ENCODE data around the gene KDM5A. TPM values are rescaled to one million over a fixed set of nuclear protein-coding genes. Genes with fewer than 3 reads are reported as not detected.
A peak's percentile ranks its signal among the peaks of the same experiment; 100 is the strongest.
"Not testable (repeated sequence)": the region's sequence is repeated elsewhere in the genome, so short reads cannot be mapped to it uniquely, and the experiment has no call there.

KDM5A gene
- total RNA-seq (100 to 1,000 TPM in 1 of 2 donors, 10 to 100 TPM in 1; 60.7 to 101 TPM), polyA plus RNA-seq (10 to 100 TPM in 1 of 2 donors, 1 to 10 TPM in 1; 6.2 to 11.6 TPM)
- long read RNA-seq, donor 1, partial matches to known transcripts: 10 of 10 reads
- long read RNA-seq, donor 1, other reads (novel, unspliced or antisense): 0 of 10 reads
- long read RNA-seq, donor 2, partial matches to known transcripts: 0 of 1 reads
- long read RNA-seq, donor 2, other reads (novel, unspliced or antisense): 0 of 1 reads
- long read RNA-seq, donor 3: 0 reads
- long read RNA-seq, donor 4: 0 reads
- long read RNA-seq, donor 5, partial matches to known transcripts: 35 of 37 reads
- long read RNA-seq, donor 5, other reads (novel, unspliced or antisense): 0 of 37 reads

DNA sequence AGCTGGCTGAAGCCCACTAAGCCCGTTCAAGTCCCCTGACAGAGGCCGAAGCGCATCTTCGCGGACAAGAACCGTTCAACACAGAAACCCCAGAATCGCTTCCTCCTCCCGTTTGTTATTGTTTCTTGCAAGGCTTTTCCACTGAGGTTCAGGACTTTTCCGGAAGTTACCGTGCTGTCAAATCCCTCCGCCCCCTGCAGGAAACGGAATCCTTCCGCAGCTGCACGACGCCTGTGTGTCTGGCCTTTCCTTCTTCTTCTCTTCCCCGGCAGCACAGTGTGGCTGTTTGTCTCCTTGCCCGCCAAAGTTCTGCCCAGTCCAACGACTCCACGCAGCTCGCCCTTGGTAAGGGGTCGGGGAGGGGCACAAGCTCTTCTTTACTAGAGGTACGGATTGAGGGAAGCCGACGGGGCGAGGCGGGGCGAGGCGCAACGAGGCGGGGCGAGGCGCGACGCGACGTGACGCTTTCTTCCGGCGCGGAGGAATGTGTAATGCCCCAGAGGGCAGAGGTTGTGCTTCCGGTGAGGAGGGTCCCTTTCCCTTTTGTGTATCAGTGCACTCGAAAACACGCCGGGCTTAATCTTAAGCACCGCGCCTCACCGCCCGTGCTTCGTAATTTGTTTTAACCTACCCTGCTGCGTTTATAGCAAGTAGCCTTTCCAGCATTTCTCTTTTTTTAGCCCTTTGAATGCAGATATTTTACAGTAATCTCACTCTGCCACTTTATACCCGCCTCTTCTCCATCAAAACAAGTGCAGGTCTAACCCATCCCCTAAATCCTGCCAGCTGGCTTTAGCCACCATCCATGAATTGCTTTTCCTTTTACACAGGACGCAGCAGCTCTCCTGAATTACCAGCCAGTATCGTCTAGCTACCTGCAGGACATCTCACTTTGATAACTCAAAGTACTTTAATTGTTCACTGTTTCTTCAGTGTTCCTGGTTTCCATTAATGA, at the start of gene KDM5A:
KDM5A (minus strand) TSS at position 179 of the 955 bp plus-strand sequence. CDS start 229 bp downstream, outside the sequence.
- Histone ChIP-seq H3K36me3 (ENCODE audit: control insufficient read depth in 4 of 4, insufficient read depth in 4 of 4, low read length in 4 of 4) (no peaks in the 10 kb centered on the region), H3K27me3 (ENCODE audit: control insufficient read depth in 3 of 3, insufficient read depth in 3 of 3, low read length in 2 of 3) (no peaks in the 10 kb centered on the region), H3K9me3 (ENCODE audit: control insufficient read depth in 4 of 4, insufficient read depth in 3 of 4, low read length in 3 of 4) (no peaks in the 10 kb centered on the region), H3K4me3 (peak within 1 kb of the TSS; percentile 85), H3K27ac (ENCODE audit: low read depth in 1 of 2, low read length in 1 of 2) (peak within 1 kb of the TSS; percentile 95 to 96), H3K9ac (ENCODE audit: insufficient read depth in 1 of 2, low read length in 2 of 2) (peak within 1 kb of the TSS; percentile 91 to 97), H3K4me1 (ENCODE audit: control insufficient read depth in 5 of 5, insufficient read depth in 5 of 5, low read length in 5 of 5) (peaks cover 0 to 33% (median 6%) of the 10 kb centered on the region in 5 donors)
- ATAC-seq (ENCODE audit: insufficient read depth, low FRiP score) (peak; percentile 97), DNase-seq (peak; percentile 96 to 98 (median 98))
- TF ChIP-seq, protein P1, sequence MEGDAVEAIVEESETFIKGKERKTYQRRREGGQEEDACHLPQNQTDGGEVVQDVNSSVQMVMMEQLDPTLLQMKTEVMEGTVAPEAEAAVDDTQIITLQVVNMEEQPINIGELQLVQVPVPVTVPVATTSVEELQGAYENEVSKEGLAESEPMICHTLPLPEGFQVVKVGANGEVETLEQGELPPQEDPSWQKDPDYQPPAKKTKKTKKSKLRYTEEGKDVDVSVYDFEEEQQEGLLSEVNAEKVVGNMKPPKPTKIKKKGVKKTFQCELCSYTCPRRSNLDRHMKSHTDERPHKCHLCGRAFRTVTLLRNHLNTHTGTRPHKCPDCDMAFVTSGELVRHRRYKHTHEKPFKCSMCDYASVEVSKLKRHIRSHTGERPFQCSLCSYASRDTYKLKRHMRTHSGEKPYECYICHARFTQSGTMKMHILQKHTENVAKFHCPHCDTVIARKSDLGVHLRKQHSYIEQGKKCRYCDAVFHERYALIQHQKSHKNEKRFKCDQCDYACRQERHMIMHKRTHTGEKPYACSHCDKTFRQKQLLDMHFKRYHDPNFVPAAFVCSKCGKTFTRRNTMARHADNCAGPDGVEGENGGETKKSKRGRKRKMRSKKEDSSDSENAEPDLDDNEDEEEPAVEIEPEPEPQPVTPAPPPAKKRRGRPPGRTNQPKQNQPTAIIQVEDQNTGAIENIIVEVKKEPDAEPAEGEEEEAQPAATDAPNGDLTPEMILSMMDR (IDR thresholded peaks at IDR 0.05; ENCODE audit: control extremely low read depth, extremely low read depth): no peak
- 2% methylated on average over 50 to 53 of the region's 53 CpGs for WGBS, 2 donors

GRCh38 chr12:435737-436136, 46.6 kb upstream of the KDM5A start:
- H3K4me3 ChIP-seq; H3K27ac ChIP-seq (ENCODE audit: low read depth in 1 of 2, low read length in 1 of 2); ATAC-seq (ENCODE audit: insufficient read depth, low FRiP score); H3K9ac ChIP-seq (ENCODE audit: insufficient read depth in 1 of 2, low read length in 2 of 2); H3K27me3 ChIP-seq (ENCODE audit: control insufficient read depth in 3 of 3, insufficient read depth in 3 of 3, low read length in 2 of 3); DNase-seq; H3K4me1 ChIP-seq (ENCODE audit: control insufficient read depth in 5 of 5, insufficient read depth in 5 of 5, low read length in 5 of 5); H3K9me3 ChIP-seq (ENCODE audit: control insufficient read depth in 4 of 4, insufficient read depth in 3 of 4, low read length in 3 of 4): not testable (repeated sequence)
- H3K36me3 ChIP-seq (ENCODE audit: control insufficient read depth in 4 of 4, insufficient read depth in 4 of 4, low read length in 4 of 4): peaks cover 10 to 19% (median 15%) of the 10 kb centered on the region in 4 donors
- WGBS, 2 donors: 95 to 98% methylated on average over 2 of the region's 2 CpGs

DNA sequence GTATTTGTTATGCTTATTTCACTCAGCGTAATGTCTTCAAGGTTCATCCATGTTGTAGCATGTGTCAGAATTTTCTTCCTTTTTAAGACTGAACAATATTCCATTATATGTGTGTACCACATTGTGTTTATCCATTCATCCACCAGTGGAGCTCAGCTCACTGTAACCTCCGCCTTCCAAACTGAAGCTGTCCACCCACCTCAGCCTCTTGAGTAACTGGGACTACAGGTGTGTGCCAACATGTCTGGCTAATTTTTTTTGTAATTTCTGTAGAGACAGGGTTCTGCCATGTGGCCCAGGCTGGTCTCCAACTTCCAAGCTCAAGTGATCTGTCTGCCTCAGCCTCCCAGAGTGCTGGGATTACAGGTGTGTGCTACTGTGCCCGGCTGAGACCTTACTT, 33.4 kb upstream of the KDM5A start:
- TF ChIP-seq, protein P1 (IDR thresholded peaks at IDR 0.05; ENCODE audit: control extremely low read depth, extremely low read depth): no peak
- Histone ChIP-seq H3K27me3 (ENCODE audit: control insufficient read depth in 3 of 3, insufficient read depth in 3 of 3, low read length in 2 of 3) (no peaks in the 10 kb centered on the region), H3K9me3 (ENCODE audit: control insufficient read depth in 4 of 4, insufficient read depth in 3 of 4, low read length in 3 of 4) (no peaks in the 10 kb centered on the region), H3K36me3 (ENCODE audit: control insufficient read depth in 4 of 4, insufficient read depth in 4 of 4, low read length in 4 of 4) (peaks cover 9 to 22% (median 19%) of the 10 kb centered on the region in 4 donors), H3K4me3 (no peak overlapping the region), H3K9ac (ENCODE audit: insufficient read depth in 1 of 2, low read length in 2 of 2) (no peak overlapping the region), H3K27ac (ENCODE audit: low read depth in 1 of 2, low read length in 1 of 2) (no peak overlapping the region), H3K4me1 (ENCODE audit: control insufficient read depth in 5 of 5, insufficient read depth in 5 of 5, low read length in 5 of 5) (no peaks in the 10 kb centered on the region)
- no peak for ATAC-seq (ENCODE audit: insufficient read depth, low FRiP score)
- WGBS, 2 donors: 94 to 95% methylated on average over 3 of the region's 3 CpGs
- no peak for DNase-seq

DNA sequence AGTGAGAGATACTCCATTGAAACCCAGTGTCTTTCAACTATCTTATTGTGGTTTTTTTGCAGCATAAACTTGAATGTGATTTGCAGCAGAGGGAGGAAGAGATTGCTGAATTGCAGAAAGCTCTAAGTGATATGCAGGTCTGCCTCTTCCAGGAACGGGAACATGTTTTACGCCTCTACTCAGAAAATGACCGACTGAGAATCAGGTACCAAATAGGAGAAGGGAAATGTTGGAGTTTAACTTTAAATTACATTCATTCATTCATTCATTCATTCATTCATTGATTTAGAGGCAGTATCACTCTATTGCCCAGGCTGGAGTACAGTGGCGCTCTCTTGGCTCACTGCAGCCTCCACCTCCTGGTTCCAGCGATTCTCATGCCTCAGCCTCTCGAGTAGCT, 29.3 kb upstream of the KDM5A start:
- no peak overlapping the region for H3K27ac ChIP-seq (ENCODE audit: low read depth in 1 of 2, low read length in 1 of 2)
- H3K9me3 ChIP-seq (ENCODE audit: control insufficient read depth in 4 of 4, insufficient read depth in 3 of 4, low read length in 3 of 4): no peaks in the 10 kb centered on the region
- no peaks in the 10 kb centered on the region for H3K27me3 ChIP-seq (ENCODE audit: control insufficient read depth in 3 of 3, insufficient read depth in 3 of 3, low read length in 2 of 3)
- H3K36me3 ChIP-seq (ENCODE audit: control insufficient read depth in 4 of 4, insufficient read depth in 4 of 4, low read length in 4 of 4): peaks cover 4 to 26% (median 14%) of the 10 kb centered on the region in 4 donors
- no peak for ATAC-seq (ENCODE audit: insufficient read depth, low FRiP score)
- H3K4me3 ChIP-seq: no peak overlapping the region
- TF ChIP-seq, protein P1 (IDR thresholded peaks at IDR 0.05; ENCODE audit: control extremely low read depth, extremely low read depth): no peak
- WGBS, 2 donors: 96 to 98% methylated on average over 6 of the region's 6 CpGs
- H3K9ac ChIP-seq (ENCODE audit: insufficient read depth in 1 of 2, low read length in 2 of 2): no peak overlapping the region
- no peak for DNase-seq
- H3K4me1 ChIP-seq (ENCODE audit: control insufficient read depth in 5 of 5, insufficient read depth in 5 of 5, low read length in 5 of 5): no peaks in the 10 kb centered on the region

Measured in lung (tissue), 16 donors.